Activated CD8-positive, alpha-beta memory T cell treated with anti-CD3 and anti-CD28 coated beads for 1 hour (primary cell): ENCODE data around the gene RAPGEF6.

Experiments used
- DNase-seq, 2 donors: peaks; one replicate each; pipeline ENCODE4 v3.0.0-alpha.2; 2020; ENCODE audit warnings: low read depth in 1 of 2; ENCODE audit errors: extremely low read depth in 1 of 2

Gene RAPGEF6

DNA sequence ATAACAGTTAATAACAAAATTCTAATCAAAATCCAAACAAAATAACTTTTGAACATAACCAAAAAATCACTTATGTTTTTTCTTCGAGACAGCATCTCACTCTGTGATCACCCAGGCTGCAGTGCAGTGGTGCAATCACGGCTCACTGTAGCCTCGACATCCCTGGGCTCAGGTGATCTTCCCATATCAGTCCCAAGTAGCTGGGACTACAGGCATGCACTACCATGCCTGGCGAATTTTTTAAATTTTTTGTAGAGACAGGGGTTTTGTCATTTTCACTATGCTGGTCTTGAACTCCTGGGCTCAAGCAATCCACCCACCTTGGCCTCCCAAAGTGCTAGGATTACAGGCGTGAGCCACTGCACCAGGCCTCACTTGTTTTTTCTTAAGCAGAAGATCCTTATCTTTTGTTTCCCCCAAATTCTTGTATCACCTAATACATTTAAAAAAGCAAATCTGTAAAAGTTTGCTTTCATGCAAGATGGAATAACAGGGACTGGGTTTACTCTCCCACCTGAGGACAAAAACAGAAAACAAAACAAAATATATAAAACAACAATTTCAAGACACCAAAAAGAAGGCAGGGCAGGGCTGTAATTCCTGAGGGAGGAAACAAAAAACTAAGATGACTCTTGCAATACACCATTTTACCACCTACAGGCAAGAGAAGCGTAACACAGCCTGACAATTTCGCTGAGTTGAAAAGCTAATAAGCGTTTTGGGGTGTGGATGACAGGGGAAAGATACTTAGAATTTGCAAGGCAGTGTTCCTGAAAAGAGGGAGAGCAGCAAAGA, 71.4 kb downstream of the RAPGEF6 start:
- no peak for DNase-seq

DNA sequence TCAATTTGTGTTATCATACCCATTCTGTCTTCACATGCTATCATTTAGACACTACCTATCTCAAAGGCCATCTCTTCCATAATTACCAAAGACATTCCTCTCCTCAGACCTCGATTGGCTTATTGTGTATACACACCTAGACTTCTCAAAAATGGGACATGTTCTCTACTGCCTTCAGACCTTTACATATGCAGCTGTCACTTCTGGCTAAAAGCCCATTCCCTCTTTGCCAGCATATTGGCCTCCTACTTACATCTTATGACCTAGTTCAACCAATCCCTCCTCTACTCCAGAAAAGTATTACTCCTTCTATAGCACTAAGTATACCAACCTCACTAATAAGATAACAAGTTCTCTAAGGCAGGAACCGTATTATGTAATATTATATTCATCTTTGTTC, 84.4 kb downstream of the RAPGEF6 start:
- DNase-seq: no peak

DNA sequence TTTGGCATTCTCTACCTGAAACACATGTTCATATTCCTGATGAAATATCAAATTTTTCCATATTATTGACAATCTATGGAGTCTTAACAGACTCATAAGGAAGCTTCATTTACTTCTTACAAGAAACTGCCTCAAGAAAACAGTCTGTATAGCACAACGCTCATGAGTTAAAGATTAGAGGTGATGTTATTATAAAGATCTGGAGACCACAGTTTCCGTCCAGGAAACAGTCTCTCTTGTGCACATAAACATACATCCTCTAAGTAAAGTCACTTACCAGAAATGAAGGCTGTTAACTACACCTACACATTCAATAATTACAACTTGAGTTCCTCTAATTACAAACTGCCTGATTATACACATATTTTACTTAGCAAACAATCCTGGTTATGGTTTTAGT, 86.9 kb downstream of the RAPGEF6 start:
- DNase-seq: no peak

DNA sequence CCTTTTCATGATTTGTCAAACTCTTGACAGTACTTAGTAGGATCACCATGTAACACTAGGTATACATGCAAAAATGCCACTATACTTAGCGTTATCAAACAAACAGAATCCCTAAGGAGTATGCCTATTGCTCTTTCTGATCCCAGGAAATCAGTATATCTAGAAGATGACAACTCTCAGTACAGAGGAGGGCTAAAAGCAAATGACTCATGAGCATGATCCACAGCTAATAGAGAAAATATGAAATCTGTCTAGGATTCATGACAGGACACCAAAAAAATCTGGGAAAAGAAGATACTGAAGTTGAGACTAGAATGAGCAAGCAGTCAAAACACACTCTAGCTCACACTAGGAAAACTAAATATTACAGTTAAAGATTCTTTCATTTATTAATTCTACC, 89.2 kb downstream of the RAPGEF6 start:
- DNase-seq: no peak

DNA sequence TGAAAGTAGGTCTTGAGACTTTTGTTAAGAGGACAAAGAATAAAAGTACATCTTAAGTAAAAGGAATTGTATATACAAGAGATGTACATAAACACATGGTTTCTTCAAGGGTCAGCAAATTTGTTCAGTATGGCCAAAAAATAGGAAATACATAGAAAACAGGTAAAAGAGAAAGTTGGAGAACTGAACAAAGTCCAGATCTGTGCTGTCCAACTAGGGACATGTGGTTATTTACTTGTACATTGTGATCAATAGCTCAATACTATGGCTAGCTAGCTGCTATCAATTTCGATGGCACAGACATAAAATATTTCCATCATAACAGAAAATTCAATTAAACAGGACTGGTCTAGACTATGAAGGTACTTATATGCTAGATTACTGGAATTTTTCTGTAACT, 92.3 kb downstream of the RAPGEF6 start:
- DNase-seq: no peak

DNA sequence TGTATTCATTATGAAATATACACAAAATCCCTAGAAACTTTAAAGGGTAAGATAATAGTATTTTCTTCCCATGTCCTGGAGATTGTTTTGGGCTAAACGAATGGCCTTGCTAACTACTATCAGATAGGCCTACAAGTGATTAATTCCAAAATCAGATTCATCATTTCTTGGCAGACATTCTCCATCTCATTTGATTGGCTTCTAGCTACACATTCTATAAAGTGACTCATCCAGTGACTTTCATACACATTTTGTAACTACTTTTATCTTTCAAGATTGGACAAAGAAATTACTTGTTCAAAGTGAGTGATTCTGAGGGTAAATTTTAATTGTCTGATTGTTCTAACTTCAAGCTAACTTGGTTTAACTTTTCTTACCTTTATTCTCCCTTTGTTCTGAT, 93.3 kb downstream of the RAPGEF6 start:
- no peak for DNase-seq

DNA sequence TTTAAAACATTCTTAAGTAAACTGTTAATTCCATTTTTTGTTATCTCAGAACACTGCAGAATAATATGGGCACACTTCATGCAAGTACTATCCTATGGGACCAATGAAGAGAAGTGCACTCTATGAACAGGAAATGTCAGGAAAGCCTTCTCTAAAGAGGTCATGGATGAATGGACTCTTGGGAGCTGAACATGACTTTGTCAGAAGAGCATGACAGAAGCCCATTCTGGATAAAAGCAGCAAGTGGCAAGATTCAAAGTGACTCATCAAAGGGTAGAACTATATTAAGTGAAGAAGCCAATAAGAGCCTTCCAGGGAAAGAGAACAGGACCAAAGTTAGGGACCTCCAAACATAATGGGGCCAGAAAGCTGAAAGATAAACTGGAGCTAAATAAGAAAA, 94.0 kb downstream of the RAPGEF6 start:
- no peak for DNase-seq

DNA sequence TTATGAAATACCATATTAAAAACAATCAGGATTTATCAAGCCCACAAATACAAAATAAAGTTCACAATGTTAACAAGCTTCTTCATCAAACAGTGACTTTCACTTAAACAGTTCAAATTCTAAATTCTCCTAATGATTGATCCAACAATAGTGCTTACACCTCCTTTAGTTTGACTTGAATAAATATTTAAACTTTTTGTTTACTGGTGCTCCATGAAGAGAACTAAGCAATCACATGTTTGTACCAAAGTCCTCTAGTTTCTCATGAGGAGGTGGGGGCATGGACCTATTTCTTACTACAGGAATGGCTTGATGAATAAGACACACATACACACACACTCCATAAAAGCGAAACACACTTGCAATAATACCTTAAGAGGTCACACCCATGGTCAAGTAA, 95.8 kb downstream of the RAPGEF6 start:
- no peak for DNase-seq

DNA sequence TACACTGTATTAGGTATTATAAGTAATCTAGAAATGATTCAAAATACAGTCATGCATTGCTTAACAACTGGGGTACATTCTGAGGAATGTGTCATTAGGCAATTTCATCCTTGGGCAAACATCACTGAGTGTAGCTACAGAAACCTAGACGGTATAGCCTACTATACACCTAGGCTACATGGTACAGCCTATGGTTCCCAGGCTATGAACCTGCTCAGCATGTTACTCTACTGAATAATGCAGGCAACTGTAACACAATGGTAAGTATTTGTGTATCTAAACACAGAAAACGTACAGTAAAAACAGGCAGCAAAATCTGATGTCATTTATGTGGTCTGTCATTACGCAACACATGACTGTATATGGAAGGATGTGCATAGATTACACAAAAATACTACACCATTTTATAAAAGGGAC, 96.8 kb downstream of the RAPGEF6 start:
- no peak for DNase-seq

DNA sequence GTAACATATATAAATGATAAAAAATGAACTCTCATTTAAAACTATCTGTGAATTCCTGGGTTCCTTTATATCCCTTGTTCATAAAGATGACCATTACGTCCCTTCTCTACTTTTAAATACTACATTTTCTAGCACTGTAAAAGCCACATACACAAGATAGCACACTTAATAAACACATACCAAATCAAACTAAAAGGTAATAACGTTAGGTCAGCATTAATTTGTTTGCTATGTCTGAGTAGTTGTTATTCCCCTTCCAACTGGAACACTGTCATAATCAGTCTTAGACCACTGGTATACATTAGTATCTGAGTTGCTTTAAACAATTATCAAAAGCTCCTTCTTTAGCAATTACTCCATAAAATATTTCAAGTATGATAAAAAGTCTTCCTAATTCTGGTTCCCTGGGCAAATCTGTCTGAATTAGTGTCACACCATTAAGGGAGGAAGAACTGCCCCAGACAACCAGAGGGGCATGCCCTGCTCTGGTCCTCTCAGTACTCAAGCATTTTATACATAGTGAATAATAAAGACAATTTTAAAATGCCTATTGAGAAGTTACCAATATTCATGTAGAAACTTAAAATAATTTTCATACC, 98.1 kb downstream of the RAPGEF6 start:
- DNase-seq: no peak

DNA sequence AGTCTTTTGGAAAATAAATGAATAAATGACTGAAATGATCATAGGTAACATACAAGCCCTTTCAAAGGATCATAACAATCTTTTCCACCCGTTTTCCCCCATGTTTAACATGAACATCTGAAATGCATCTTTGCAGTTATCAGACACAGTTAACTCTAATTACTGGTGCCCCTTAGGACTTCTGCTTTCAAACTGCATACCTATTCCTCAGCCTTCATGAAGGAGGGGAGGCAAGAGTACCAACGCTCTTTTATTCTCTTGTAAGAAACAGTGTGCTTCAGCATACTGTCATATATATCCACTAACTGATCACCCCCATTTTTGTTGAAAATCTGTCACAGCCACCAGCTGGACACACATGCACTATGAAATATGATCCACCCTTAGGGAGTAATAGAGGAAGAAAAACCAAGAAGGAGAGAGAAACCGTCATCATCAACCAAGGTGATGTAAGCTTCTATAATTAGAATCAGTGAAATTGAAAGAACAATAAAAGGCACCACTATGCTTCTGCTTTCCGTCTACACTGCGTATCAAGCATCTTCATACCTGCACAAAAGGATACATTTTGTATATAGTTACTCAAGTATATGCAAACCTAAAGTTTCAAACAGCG, 98.7 kb downstream of the RAPGEF6 start:
- DNase-seq: no peak

DNA sequence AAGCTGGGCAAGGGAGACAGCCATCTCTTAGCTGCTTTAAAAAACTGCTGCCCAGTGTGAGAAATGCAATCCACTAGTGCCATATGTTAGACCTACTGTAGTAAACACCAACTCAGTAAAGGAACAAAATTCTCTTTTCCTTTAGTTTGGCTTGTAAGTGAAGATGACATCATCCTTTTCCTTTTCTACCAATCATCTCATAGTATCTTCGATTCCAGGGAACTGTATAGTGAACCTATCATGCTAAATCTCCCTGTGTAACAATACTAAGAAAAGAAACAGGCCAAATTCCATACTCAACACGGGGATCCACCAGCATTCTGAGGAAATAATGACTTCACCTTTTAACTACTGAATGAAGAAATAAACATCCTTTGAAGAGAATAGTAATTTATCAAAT, 100.1 kb downstream of the RAPGEF6 start:
- no peak for DNase-seq

DNA sequence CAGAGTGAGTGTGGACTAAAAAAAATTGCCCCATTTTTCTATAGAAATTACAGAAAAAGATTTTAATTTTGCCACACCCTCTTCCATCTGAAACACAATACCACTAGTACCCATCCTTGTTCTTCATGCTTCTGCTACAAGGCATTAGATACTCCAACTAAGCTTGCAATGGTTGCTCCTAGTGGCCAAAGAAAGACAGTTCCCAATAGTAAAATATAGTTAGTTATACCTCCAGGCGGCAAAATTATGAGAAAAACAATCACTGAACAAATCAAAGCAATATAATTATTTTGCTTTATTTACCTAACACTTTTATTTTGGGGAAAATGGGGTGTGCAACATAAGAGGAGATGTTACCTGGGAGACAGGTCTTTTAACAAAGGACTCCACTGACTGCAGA, 101.2 kb downstream of the RAPGEF6 start:
- no peak for DNase-seq

DNA sequence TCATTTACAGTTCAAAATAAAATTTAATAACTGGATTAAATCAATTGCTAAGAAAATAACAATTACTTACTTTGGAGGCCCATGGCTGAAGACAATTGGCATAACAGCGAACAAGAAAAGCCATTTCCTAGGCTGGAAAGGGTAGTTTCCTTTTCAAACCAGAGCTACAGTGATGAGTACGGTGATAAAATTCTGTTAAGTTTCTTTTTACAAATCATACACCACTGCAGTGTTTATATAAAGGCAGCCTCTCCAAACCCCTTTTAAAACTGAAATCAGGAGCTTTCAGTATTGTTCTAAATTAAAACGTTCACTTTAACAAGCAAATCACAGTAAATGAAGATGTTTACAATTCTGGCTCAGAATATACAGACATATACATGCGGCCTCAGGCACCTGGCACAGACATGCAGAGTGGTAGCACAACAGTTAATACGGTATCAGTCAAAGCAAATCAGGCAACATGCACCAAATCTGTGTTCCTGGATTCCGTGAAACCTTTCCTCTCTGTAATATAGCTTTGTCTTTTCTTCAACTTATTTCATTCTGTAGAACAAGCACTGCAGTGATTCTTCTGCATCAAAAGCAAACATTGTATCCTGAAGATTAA, 102.9 kb downstream of the RAPGEF6 start:
- DNase-seq: no peak

DNA sequence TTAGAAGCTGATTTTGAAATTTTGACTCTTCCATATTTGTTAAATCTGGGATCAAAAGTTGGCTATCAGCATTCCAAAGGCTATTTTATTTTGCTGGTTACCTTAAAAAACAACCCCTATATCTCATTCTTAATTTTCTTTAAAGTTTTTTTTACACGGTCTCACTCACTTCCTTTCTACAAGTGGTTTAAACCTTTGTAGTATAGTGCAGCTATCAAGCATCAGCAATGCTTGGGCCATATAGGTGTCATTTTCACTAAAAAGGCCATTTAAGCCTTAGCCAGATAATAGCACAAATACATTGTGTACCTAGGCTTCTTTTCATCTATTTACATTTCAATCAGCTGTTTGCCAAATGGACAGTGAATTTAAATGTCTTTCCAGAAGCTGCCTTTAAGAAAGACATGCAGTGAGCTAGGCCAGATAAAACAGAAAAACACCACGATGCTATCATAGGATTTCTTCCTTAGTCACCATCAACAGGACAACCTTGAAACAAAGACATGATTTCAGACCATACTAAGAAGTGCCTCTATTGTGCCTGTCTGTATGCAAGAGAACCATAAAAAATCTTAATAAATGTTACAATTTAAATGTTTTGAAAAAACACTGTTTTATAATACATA, 104.2 kb downstream of the RAPGEF6 start:
- DNase-seq: no peak

DNA sequence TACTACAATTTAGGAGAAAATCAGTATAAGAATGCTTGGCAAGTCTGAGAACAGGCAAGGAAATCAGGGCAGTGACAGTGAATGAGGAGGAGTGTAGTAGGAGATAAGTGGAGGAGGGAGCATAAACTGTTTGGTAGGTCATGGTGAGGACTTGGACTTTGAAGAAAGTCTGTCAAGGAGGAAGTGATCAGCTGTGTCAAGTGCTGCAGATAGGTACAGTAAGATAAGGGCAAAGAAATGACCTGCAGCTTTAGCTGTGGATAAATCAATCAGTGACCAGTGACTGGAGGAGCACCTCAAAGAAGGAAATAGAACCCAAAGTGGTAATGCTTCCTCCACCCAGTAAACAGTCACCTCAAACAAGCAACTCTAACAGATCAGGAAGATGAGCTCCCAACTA, 106.3 kb downstream of the RAPGEF6 start:
- DNase-seq: no peak

DNA sequence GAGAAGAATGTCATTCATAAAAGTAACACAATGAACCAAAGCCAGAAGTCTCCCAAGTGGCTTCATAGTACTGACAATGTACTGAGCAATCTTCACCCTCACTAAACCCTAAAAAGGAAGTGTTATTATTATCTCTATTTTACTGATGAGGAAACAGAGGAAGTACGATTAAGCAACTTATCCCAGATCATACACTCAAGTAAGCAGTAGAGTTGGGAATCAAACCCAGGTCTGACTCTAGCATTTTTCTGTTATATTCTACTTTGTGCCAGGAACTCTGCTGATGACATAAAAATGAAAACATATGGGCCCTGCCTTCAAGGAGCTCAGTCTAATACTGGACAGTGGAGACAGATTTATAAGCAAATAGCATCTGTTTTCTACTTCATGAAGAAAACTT, 109.2 kb downstream of the RAPGEF6 start:
- no peak for DNase-seq

DNA sequence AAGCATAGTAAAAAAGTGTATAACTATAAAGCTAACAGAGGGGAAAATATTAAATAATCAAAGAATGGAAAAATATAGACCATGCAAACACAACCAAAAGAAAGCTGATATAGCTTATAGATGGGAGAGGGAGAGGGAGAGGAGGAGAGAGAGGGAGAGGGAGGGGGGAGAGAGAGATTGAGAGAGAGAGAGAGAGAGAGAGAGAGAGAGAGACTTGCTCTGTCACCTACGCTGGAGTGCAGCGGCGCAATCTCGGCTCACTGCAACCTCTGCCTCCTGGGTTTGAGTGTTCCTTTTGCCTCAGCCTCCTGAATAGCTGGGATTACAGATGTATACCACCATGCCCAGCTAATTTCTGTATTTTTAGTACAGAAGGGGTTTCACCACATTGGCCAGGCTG, 110.6 kb downstream of the RAPGEF6 start:
- no peak for DNase-seq

DNA sequence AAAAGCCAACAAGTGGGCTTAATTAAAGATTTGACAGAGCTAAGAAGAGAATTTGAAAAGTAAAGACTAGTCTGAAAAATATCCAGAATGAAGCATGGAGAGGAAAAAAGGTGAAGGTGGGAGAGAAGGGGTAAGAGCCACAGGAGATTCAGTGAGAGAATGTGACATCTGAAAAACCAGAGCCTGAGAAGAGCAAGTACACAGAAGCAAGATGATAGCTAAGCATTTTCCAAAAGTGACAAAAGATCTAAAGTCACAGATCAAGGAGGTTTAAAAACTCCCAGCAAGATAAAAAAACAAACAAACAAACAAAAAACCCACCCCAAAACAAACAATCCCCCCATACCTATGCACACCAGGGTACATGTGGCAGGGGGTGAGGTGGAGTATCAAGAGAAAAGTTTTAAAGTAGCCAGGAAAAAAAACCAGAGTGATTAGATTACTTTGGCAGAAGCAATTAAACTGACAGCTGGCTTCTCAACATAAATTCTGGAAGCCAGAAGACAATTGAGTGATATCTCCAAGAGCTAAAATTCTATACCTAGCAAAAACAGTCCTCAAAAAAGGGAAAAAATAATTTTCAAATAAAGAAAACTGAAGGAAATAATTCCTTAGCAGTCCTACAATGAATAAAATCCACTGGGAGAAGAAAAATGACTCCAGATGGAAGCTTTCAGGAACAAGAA, 111.4 kb downstream of the RAPGEF6 start:
- no peak for DNase-seq

DNA sequence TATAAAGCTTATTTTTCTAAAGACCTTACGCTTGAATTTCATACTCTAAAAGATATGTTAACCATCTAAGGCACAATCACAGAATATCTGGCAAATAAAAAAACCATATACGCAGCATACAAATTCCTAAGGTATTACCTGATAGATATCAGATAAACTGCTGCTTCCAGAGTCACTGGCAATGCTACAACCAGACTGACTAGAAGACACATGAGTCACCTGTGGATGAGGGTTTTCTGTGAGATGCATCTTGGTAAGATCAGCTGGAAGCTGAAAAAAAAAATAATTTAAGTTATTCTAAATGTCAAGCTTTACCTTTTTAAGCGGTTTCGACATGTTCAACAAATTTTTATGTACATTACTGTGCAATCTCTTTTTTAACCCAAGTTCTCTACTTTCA, 113.8 kb downstream of the RAPGEF6 start:
- DNase-seq: no peak

DNA sequence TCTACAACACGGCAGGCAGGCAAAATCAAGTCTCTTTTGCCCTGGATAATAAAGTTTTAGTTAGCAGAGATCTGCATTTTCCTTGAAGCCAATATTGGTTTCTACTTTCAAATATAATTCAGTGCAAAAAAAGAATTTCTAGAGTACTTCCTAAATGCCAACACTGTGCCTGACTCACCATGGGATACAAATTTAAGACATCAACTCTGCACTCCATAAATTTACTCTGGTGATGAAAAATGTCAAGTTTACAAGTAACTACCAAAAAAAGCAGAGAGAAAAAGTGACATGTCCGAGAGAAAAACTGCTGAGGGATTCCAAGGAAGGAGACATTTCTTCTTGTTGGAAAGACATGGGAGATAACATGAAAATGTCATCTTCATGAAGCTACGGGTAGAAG, 119.7 kb downstream of the RAPGEF6 start:
- DNase-seq: no peak
